Testis (tissue), 2 donors: ENCODE results near the gene FAM240B.

Experiments
- POLR2A ChIP-seq: fragments of 450-650 bp; IDR thresholded peaks from one replicate; pipeline ENCODE4 v1.6.1; 2017; ENCODE audit warnings: antibody characterized with exemption, mild to moderate bottlenecking, moderate library complexity
- TF ChIP-seq, protein P1 (sequence below), 3 experiments: fragments of 450-650 bp in 2 of 3; fragments of 200-600 bp in 1 of 3; sonication (generic) in 1 of 3; IDR thresholded peaks; one replicate each; pipeline ENCODE4 v1.5.1; 2016 to 2019; ENCODE audit warnings: antibody characterized with exemption in 3 of 3, mild to moderate bottlenecking in 2 of 3, moderate library complexity in 1 of 3

DNA sequence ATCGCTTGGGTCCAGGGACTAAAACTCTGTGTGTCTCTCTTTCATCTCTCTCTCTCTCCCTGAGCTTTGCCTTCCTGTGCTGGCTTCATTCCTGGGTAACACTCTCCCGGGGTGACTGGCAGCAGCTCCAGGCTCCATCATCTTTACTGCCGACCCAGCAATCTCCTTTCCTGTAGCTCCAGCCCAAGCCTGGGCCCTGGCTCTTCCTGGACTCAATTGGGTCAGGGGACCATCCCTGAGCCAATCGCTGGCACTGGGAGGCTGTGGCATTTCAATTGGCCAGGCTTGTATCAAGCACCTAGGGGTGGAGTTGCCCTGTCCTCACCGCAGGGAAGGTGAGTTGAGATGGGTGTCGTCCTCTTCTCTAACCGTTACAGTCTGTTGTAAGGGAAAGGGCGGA, 31.9 kb downstream of the FAM240B start:
- TF ChIP-seq, protein P1, sequence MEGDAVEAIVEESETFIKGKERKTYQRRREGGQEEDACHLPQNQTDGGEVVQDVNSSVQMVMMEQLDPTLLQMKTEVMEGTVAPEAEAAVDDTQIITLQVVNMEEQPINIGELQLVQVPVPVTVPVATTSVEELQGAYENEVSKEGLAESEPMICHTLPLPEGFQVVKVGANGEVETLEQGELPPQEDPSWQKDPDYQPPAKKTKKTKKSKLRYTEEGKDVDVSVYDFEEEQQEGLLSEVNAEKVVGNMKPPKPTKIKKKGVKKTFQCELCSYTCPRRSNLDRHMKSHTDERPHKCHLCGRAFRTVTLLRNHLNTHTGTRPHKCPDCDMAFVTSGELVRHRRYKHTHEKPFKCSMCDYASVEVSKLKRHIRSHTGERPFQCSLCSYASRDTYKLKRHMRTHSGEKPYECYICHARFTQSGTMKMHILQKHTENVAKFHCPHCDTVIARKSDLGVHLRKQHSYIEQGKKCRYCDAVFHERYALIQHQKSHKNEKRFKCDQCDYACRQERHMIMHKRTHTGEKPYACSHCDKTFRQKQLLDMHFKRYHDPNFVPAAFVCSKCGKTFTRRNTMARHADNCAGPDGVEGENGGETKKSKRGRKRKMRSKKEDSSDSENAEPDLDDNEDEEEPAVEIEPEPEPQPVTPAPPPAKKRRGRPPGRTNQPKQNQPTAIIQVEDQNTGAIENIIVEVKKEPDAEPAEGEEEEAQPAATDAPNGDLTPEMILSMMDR (IDR thresholded peaks at IDR 0.05): no peak
- TF ChIP-seq POLR2A: no peak
